C4-2B (cell line): ENCODE data around the gene ALDH1L2.

Source experiments
- H3K27ac ChIP-seq: fragments of 450-650 bp; 2 replicates; pipeline ENCODE4 v1.5.1; 2017
- ZFX ChIP-seq: fragments of 450-650 bp; IDR thresholded peaks from 2 replicates; pipeline ENCODE4 v1.6.1; 2017
- TF ChIP-seq, protein P1 (sequence below): fragments of 450-650 bp; conservative IDR thresholded peaks from 2 replicates; pipeline ENCODE4 v1.5.1; 2017; ENCODE audit warnings: mild to moderate bottlenecking

ALDH1L2 gene

DNA sequence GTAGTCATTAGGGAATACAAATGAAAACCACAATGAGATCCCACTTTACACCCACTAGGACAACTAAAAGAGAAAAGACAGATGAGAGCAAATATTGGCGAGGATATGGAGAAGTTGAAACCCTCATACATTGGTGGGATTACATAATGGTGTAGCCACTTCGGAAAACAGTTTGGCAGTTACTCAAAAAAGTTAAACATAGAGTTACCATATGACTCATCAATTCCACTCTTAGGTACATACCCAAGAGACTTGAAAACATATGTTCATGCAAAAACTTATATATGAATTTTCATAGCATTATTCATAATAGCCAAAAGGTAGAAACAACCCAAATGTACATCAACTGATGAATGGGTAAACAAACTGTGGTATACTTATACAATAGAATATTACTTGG, 27.1 kb downstream of the ALDH1L2 start:
- H3K27ac ChIP-seq: no peak overlapping the region
- no peak for TF ChIP-seq ZFX
- TF ChIP-seq, protein P1, sequence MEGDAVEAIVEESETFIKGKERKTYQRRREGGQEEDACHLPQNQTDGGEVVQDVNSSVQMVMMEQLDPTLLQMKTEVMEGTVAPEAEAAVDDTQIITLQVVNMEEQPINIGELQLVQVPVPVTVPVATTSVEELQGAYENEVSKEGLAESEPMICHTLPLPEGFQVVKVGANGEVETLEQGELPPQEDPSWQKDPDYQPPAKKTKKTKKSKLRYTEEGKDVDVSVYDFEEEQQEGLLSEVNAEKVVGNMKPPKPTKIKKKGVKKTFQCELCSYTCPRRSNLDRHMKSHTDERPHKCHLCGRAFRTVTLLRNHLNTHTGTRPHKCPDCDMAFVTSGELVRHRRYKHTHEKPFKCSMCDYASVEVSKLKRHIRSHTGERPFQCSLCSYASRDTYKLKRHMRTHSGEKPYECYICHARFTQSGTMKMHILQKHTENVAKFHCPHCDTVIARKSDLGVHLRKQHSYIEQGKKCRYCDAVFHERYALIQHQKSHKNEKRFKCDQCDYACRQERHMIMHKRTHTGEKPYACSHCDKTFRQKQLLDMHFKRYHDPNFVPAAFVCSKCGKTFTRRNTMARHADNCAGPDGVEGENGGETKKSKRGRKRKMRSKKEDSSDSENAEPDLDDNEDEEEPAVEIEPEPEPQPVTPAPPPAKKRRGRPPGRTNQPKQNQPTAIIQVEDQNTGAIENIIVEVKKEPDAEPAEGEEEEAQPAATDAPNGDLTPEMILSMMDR: no peak

DNA sequence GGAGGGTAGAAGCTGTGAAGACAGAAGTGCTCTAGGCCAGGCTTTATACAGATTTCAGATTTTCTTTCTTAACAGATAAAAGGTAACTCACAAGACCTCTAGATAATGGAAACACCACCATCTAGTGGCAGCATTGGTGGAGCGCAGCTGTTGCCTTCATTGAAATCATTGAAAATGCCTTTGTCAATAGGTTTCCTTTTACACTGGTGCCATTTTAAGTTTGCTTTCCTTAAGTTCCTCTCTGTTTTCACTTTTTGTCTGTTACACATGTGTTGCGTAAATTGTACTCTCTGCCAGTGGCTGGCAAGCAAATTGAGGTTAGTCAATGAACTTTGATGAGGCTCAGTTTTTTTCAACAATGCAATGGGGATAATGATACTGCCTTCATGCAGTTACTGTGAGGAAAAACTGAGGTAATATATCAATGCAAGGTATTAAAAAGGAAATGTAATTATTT, 31.1 kb downstream of the ALDH1L2 start:
- TF ChIP-seq, protein P1: peak; percentile 91
- TF ChIP-seq ZFX: no peak

DNA sequence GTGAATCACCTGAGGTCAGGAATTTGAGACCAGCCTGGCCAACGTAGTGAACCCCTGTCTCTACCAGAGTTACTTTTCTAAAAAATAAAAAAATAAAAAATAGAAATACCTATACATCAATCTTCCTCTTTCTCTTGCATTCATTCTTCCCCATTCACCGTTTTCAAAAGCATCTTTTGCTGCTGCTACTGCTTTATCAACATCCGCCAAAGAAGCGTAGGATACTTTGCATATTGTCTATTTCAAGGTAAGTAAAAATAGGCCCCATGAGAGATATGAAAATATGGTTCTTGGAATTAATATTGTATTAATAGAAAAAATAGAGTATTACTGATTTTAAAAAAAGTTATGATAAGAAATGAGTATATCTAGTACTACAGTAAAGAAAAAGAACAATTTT, 32.3 kb downstream of the ALDH1L2 start:
- no peak overlapping the region for H3K27ac ChIP-seq
- TF ChIP-seq, protein P1: no peak
- no peak for TF ChIP-seq ZFX

More for the DNA sequence above, 31.1 kb downstream of the ALDH1L2 start:
- H3K27ac ChIP-seq: no peak overlapping the region

DNA sequence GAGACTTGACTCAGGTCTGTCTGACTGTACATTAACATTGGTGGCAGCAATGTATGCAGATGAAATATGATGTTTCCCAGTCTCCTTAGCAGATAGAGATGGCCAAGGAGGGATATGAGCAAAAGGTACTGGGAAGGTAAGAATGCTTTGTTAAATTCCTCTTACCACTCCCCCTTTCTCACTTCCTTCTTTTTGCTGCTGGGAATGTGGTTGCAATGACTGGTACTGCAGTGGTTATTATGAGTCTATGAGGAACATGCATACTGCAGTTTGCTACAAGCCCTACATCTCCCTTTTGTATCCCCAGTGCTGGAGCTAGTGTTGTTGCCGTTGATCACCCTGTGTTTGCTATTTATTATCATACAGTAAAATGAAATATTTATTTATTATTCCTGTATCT, 35.9 kb downstream of the ALDH1L2 start:
- no peak for TF ChIP-seq ZFX
- TF ChIP-seq, protein P1: no peak
- H3K27ac ChIP-seq: no peak overlapping the region

DNA sequence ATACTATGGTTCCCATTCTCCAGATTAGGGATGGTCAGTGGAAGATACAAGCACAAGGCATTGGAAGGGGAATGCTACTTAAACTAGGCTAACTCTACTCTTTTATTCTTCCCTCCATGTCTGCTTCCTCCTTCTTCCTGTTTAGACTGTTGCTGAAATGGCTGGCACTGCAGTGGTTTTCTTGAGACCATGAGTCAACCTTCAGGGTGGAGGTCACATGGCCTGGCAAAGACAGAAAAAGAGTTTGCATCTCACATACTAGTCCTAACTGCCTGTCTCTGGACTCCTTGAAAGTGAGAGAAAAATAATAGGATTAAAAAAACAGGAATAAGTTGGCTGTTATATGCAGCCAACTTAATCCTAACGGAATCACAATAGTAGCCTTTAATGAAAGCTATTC, 37.0 kb downstream of the ALDH1L2 start:
- no peak overlapping the region for H3K27ac ChIP-seq
- TF ChIP-seq, protein P1: no peak
- no peak for TF ChIP-seq ZFX

DNA sequence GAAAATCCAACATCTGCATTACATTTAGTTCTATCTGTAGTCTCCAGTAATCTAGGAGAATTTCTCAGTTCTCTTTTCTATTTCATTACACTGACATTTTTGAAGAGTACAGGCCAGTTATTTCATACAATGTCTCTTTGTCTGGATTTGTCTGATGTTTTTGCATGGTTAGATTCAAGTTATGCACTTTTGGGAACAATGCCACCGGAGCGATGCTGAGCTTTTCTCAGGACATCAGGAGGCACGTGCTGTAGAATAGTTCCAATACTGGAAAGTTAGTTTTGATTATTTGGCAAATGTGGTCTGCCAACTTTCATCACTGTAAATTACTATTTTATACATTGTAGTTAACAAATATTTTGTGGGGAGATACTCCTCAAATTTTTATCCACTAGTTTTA, 43.1 kb downstream of the ALDH1L2 start:
- no peak overlapping the region for H3K27ac ChIP-seq
- TF ChIP-seq, protein P1: no peak
- no peak for TF ChIP-seq ZFX

DNA sequence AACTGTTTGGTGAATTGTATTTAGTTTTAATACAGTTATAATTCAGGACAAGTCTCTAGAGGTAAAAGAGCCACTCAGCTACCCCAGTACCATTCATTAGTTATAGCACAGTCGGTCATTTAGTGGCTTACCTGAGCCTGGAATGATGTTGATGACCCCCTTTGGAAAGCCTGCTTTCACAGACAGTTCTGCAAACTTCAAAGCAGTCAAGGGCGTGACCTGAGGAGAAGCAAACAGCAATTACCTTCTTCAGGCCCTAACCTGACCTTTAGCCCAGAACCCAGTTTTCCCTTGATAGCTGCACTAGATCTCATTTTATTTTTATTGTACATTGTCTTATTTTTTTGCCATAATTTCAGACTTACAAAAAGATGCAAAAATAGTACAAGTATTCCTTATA, 43.8 kb downstream of the ALDH1L2 start:
- H3K27ac ChIP-seq: no peak overlapping the region
- TF ChIP-seq, protein P1: no peak
- TF ChIP-seq ZFX: no peak
